Activated CD4-positive, alpha-beta T cell treated with anti-CD3 and anti-CD28 coated beads for 36 hours (primary cell): ENCODE results near the gene PLEK2. TPM values are rescaled to one million over a fixed set of nuclear protein-coding genes. Genes with fewer than 3 reads are reported as not detected.

Experiments
- ATAC-seq: fragments of 200-7000 bp; cut with Tn5 transposase; one replicate; pipeline ENCODE4 v1.10.0; 2021; ENCODE audit warnings: mild to moderate bottlenecking, moderate library complexity
- CTCF ChIA-PET: fragments of 350-600 bp; sonication (Branson Sonifier 250); formaldehyde crosslinking; loops from one replicate; lab custom pipeline; 2021; ENCODE audit warnings: antibody characterized with exemption; lab: Charles Lee
- POLR2A ChIA-PET: fragments of 350-600 bp; sonication (Branson Sonifier 250); formaldehyde crosslinking; loops from one replicate; lab custom pipeline; 2021; ENCODE audit warnings: antibody characterized with exemption, inconsistent platforms; lab: Charles Lee
- DNase-seq: peaks from one replicate; pipeline ENCODE4 v3.0.0-alpha.2; 2020
- H3K27ac Mint-ChIP-seq: one replicate; pipeline ENCODE4 v1.8.0; 2021; ENCODE audit warnings: mixed read lengths
- H3K27me3 Mint-ChIP-seq: one replicate; pipeline ENCODE4 v1.8.0; 2021; ENCODE audit warnings: mixed read lengths
- H3K36me3 Mint-ChIP-seq: one replicate; pipeline ENCODE4 v1.8.0; 2021; ENCODE audit warnings: low read depth, mixed read lengths
- H3K4me1 Mint-ChIP-seq: one replicate; pipeline ENCODE4 v1.8.0; 2021; ENCODE audit warnings: mixed read lengths
- H3K4me3 Mint-ChIP-seq: one replicate; pipeline ENCODE4 v1.8.0; 2021; ENCODE audit warnings: mild to moderate bottlenecking, moderate library complexity, mixed read lengths
- H3K9me3 Mint-ChIP-seq: one replicate; pipeline ENCODE4 v1.8.0; 2021; ENCODE audit warnings: low read depth, mixed read lengths
- intact Hi-C, 2 experiments: fragments of 100-400 bp; cut with DNase I in 1 of 2; cut with micrococcal nuclease in 1 of 2; formaldehyde crosslinking; loops; one replicate each; pipeline versions ENCODE4 v1.14.2 to v1.15.1; 2022 to 2024; cut with DNase I, micrococcal nuclease
- total RNA-seq, 2 experiments: library from RNA; stranded (reverse); gene quantifications; one replicate each; pipeline ENCODE4 v1.2.3, GENCODE V29; 2021

PLEK2 gene
- total RNA-seq, 2 experiments from 2014 or later, result 2.9 to 5.1 TPM

GRCh38 chr14:67428501-67429031, 16.6 kb upstream of the PLEK2 start:
- ChIA-PET POLR2A (no interaction called here), CTCF (interaction anchor here (0.6 to 11.1 kb wide), 21 partner anchors 18 to 286 kb away, joined by 3 to 159 read pairs (median 4); partner anchors contain the start of gene PLEK2)
- intact Hi-C loops, result loop anchor here in 1 of 2 experiments (10.0 kb wide), 1 partner anchor 96 kb away; no protein-coding TSS in a partner anchor
- Mint-ChIP-seq H3K36me3 (no peaks in the 10 kb centered on the region), H3K27me3 (peaks cover 14% of the 10 kb centered on the region), H3K4me1 (no peaks in the 10 kb centered on the region), H3K4me3 (no peak overlapping the region), H3K27ac (no peak overlapping the region), H3K9me3 (no peaks in the 10 kb centered on the region)
- DNase-seq (no peak), ATAC-seq (no peak)

- H3K9me3 Mint-ChIP-seq, result no peaks in the 10 kb centered on the region
- DNase-seq, result peak; percentile 85
- ATAC-seq, result peak; percentile 98
- H3K36me3 Mint-ChIP-seq, result no peaks in the 10 kb centered on the region
- H3K27ac Mint-ChIP-seq, result no peak overlapping the region
- no peaks in the 10 kb centered on the region for H3K4me1 Mint-ChIP-seq
- intact Hi-C loops, result loop anchor here (1.0 to 10.0 kb wide), 5 partner anchors 98 to 278 kb away; no protein-coding TSS in a partner anchor
- H3K4me3 Mint-ChIP-seq, result no peak overlapping the region
- ChIA-PET POLR2A (interaction anchor here (0.6 kb wide), 1 partner anchor 13 kb away, joined by 3 read pairs; no protein-coding TSS in a partner anchor), CTCF (interaction anchor here (0.6 to 11.1 kb wide), 41 partner anchors 9 to 451 kb away, joined by 3 to 159 read pairs (median 4); partner anchors contain the start of genes ARG2, ATP6V1D, EIF2S1 and PLEK2)
- peaks cover 19% of the 10 kb centered on the region for H3K27me3 Mint-ChIP-seq
These were observed 15.1 kb upstream of the PLEK2 start for GRCh38 chr14:67426983-67427606.

- ChIA-PET CTCF (interaction anchor here (0.6 to 11.1 kb wide), 17 partner anchors 8 to 289 kb away, joined by 3 to 159 read pairs (median 7); partner anchors contain the start of genes PLEK2 and PLEKHH1), POLR2A (interaction anchor here (0.6 kb wide), 1 partner anchor 12 kb away, joined by 3 read pairs; no protein-coding TSS in a partner anchor)
- ATAC-seq, result no peak
- DNase-seq, result no peak
- intact Hi-C loops, result loop anchor here in 1 of 2 experiments (2.0 to 10.0 kb wide), 2 partner anchors 99 to 279 kb away; no protein-coding TSS in a partner anchor
- Mint-ChIP-seq H3K36me3 (no peaks in the 10 kb centered on the region), H3K4me3 (no peak overlapping the region), H3K27ac (no peak overlapping the region), H3K9me3 (no peaks in the 10 kb centered on the region), H3K27me3 (peaks cover 19% of the 10 kb centered on the region), H3K4me1 (no peaks in the 10 kb centered on the region)
These were observed 14.2 kb upstream of the PLEK2 start for GRCh38 chr14:67426161-67426560.

- H3K27me3 Mint-ChIP-seq, result peaks cover 19% of the 10 kb centered on the region
- no peak for ATAC-seq
- ChIA-PET POLR2A (no interaction called here), CTCF (interaction anchor here (0.6 to 11.1 kb wide), 14 partner anchors 9 to 322 kb away, joined by 3 to 159 read pairs (median 4); partner anchors contain the start of genes PLEK2 and PLEKHH1)
- no peaks in the 10 kb centered on the region for H3K4me1 Mint-ChIP-seq
- no peaks in the 10 kb centered on the region for H3K9me3 Mint-ChIP-seq
- intact Hi-C loops, result loop anchor here in 1 of 2 experiments (2.0 to 10.0 kb wide), 2 partner anchors 99 to 279 kb away; no protein-coding TSS in a partner anchor
- no peak overlapping the region for H3K4me3 Mint-ChIP-seq
- H3K36me3 Mint-ChIP-seq, result no peaks in the 10 kb centered on the region
- no peak overlapping the region for H3K27ac Mint-ChIP-seq
- no peak for DNase-seq
These were observed 13.6 kb upstream of the PLEK2 start for GRCh38 chr14:67425608-67426007.

- ChIA-PET CTCF (interaction anchor here (0.7 to 11.1 kb wide), 14 partner anchors 14 to 323 kb away, joined by 3 to 159 read pairs (median 4); partner anchors contain the start of gene PLEK2), POLR2A (interaction anchor here (0.7 kb wide), 1 partner anchor 65 kb away, joined by 3 read pairs; the partner anchor contains the start of gene ATP6V1D)
- intact Hi-C loops, result loop anchor here in 1 of 2 experiments (10.0 kb wide), 1 partner anchor 100 kb away; no protein-coding TSS in a partner anchor
- Mint-ChIP-seq H3K27ac (no peak overlapping the region), H3K9me3 (no peaks in the 10 kb centered on the region), H3K36me3 (no peaks in the 10 kb centered on the region), H3K4me3 (no peak overlapping the region), H3K4me1 (no peaks in the 10 kb centered on the region), H3K27me3 (peaks cover 19% of the 10 kb centered on the region)
- ATAC-seq, result no peak
- DNase-seq, result no peak
These were observed 12.6 kb upstream of the PLEK2 start for GRCh38 chr14:67424539-67424938.

GRCh38 chr14:67423424-67423823, 11.5 kb upstream of the PLEK2 start:
- ChIA-PET POLR2A (no interaction called here), CTCF (interaction anchor here (0.8 to 11.1 kb wide), 7 partner anchors 11 to 281 kb away, joined by 3 to 159 read pairs (median 5); partner anchors contain the start of gene PLEK2)
- Mint-ChIP-seq H3K27me3 (peaks cover 19% of the 10 kb centered on the region), H3K36me3 (no peaks in the 10 kb centered on the region), H3K27ac (no peak overlapping the region), H3K4me1 (no peaks in the 10 kb centered on the region), H3K9me3 (no peaks in the 10 kb centered on the region), H3K4me3 (no peak overlapping the region)
- DNase-seq (no peak), ATAC-seq (no peak)
- intact Hi-C loops, result loop anchor here in 1 of 2 experiments (10.0 kb wide), 1 partner anchor 101 kb away; no protein-coding TSS in a partner anchor

GRCh38 chr14:67421356-67422224, 9.6 kb upstream of the PLEK2 start:
- H3K4me1 Mint-ChIP-seq, result no peaks in the 10 kb centered on the region
- H3K9me3 Mint-ChIP-seq, result no peaks in the 10 kb centered on the region
- no peak for DNase-seq
- peaks cover 13% of the 10 kb centered on the region for H3K27me3 Mint-ChIP-seq
- H3K36me3 Mint-ChIP-seq, result no peaks in the 10 kb centered on the region
- no peak overlapping the region for H3K4me3 Mint-ChIP-seq
- no peak for ATAC-seq
- CTCF ChIA-PET, result interaction anchor here (1.0 to 1.2 kb wide), 3 partner anchors 33 to 285 kb away, joined by 3 to 4 read pairs (median 3); no protein-coding TSS in a partner anchor
- no peak overlapping the region for H3K27ac Mint-ChIP-seq
- intact Hi-C loops, result loop anchor here in 1 of 2 experiments (10.0 kb wide), 1 partner anchor 103 kb away; no protein-coding TSS in a partner anchor
- POLR2A ChIA-PET, result no interaction called here

- intact Hi-C loops, result loop anchor here in 1 of 2 experiments (10.0 kb wide), 1 partner anchor 105 kb away; no protein-coding TSS in a partner anchor
- ChIA-PET POLR2A (no interaction called here), CTCF (interaction anchor here (0.6 to 1.2 kb wide), 4 partner anchors 10 to 286 kb away, joined by 3 to 4 read pairs (median 3); no protein-coding TSS in a partner anchor)
- ATAC-seq (peak; percentile 77), DNase-seq (peak; percentile 69)
- Mint-ChIP-seq H3K27me3 (peaks cover 11% of the 10 kb centered on the region), H3K36me3 (no peaks in the 10 kb centered on the region), H3K4me1 (no peaks in the 10 kb centered on the region), H3K27ac (no peak overlapping the region), H3K9me3 (no peaks in the 10 kb centered on the region), H3K4me3 (no peak overlapping the region)
These were observed 8.3 kb upstream of the PLEK2 start for GRCh38 chr14:67420102-67420739.

GRCh38 chr14:67418401-67419191, 6.6 kb upstream of the PLEK2 start:
- H3K27ac Mint-ChIP-seq, result no peak overlapping the region
- H3K27me3 Mint-ChIP-seq, result peaks cover 5% of the 10 kb centered on the region
- no peaks in the 10 kb centered on the region for H3K9me3 Mint-ChIP-seq
- DNase-seq, result no peak
- ChIA-PET POLR2A (no interaction called here), CTCF (interaction anchor here (1.1 to 2.7 kb wide), 3 partner anchors 9 to 153 kb away, joined by 4 to 12 read pairs (median 4); no protein-coding TSS in a partner anchor)
- no peak for ATAC-seq
- intact Hi-C loops, result no loop called here
- peaks cover 7% of the 10 kb centered on the region for H3K4me1 Mint-ChIP-seq
- no peaks in the 10 kb centered on the region for H3K36me3 Mint-ChIP-seq
- H3K4me3 Mint-ChIP-seq, result no peak overlapping the region
